Loucy (cell line): ENCODE measurements around the gene P2RY2.

Experiments
- H2AFZ ChIP-seq: fragments of 200-600 bp; sonication (generic); 2 replicates; pipeline ENCODE4 v1.6.0; 2016; ENCODE audit warnings: antibody characterized with exemption, mild to moderate bottlenecking, low read length, moderate library complexity
- H3F3A ChIP-seq: fragments of 200-600 bp; 2 replicates; pipeline ENCODE4 v1.6.0; 2016; ENCODE audit warnings: antibody characterized with exemption, low read depth, mild to moderate bottlenecking
- H3K27me3 ChIP-seq: fragments of 200-600 bp; sonication (generic); 2 replicates; pipeline ENCODE4 v1.6.1; 2014; ENCODE audit warnings: low read length, mild to moderate bottlenecking; ENCODE audit not compliant: insufficient read depth, poor library complexity, severe bottlenecking
- H3K36me3 ChIP-seq: fragments of 200-600 bp; sonication (generic); 2 replicates; pipeline ENCODE4 v1.6.1; 2016; ENCODE audit warnings: low read length; ENCODE audit not compliant: insufficient read depth
- H3K4me1 ChIP-seq: fragments of 200-600 bp; sonication (generic); 2 replicates; pipeline ENCODE4 v1.5.1; 2014; ENCODE audit warnings: low read length, mild to moderate bottlenecking; ENCODE audit not compliant: insufficient read depth, poor library complexity, severe bottlenecking
- H3K4me2 ChIP-seq: fragments of 200-600 bp; sonication (generic); 2 replicates; pipeline ENCODE4 v1.6.0; 2014; ENCODE audit warnings: antibody characterized with exemption, low read length, low read depth, mild to moderate bottlenecking; ENCODE audit not compliant: poor library complexity, severe bottlenecking
- H3K4me3 ChIP-seq: fragments of 200-600 bp; sonication (generic); 2 replicates; pipeline ENCODE4 v1.5.1; 2014; ENCODE audit warnings: low read length, mild to moderate bottlenecking, mixed read lengths; ENCODE audit not compliant: poor library complexity, severe bottlenecking
- H3K79me2 ChIP-seq: fragments of 200-600 bp; sonication (generic); 2 replicates; pipeline ENCODE4 v1.6.1; 2014; ENCODE audit warnings: low read length; ENCODE audit not compliant: insufficient read depth
- H3K9ac ChIP-seq: fragments of 200-600 bp; sonication (generic); 2 replicates; pipeline ENCODE4 v1.6.0; 2014; ENCODE audit warnings: mild to moderate bottlenecking, low read depth, low read length, moderate library complexity; ENCODE audit not compliant: poor library complexity, severe bottlenecking
- H3K9me2 ChIP-seq: fragments of 200-600 bp; sonication (generic); replicated peaks from 2 replicates; pipeline ENCODE4 v1.6.1; 2016; ENCODE audit warnings: low read depth, low read length, mixed read lengths
- H3K9me3 ChIP-seq: fragments of 200-600 bp; sonication (generic); 2 replicates; pipeline ENCODE4 v1.6.1; 2014; ENCODE audit warnings: mild to moderate bottlenecking, antibody characterized with exemption, low read length, low read depth; ENCODE audit not compliant: insufficient read depth
- H4K20me1 ChIP-seq: fragments of 200-600 bp; sonication (generic); 2 replicates; pipeline ENCODE4 v1.6.0; 2014; ENCODE audit warnings: antibody characterized with exemption, low read length, mild to moderate bottlenecking; ENCODE audit not compliant: insufficient read depth, poor library complexity, severe bottlenecking
- CTCF ChIP-seq: fragments of 200-600 bp; sonication (generic); conservative IDR thresholded peaks from 2 replicates; pipeline ENCODE4 v1.5.1; 2014; ENCODE audit warnings: mild to moderate bottlenecking, antibody characterized with exemption, low read length
- EZH2phosphoT487 ChIP-seq: fragments of 200-600 bp; IDR thresholded peaks from 2 replicates; pipeline ENCODE4 v1.6.1; 2018; ENCODE audit warnings: antibody characterized with exemption, mild to moderate bottlenecking, moderate library complexity, borderline replicate concordance

Gene P2RY2

GRCh38 chr11:73192272-73192671 lies 25.8 kb upstream of the P2RY2 start:
- Histone ChIP-seq H3F3A (no peaks in the 10 kb centered on the region), H3K9ac (no peak overlapping the region), H3K79me2 (no peaks in the 10 kb centered on the region), H4K20me1 (no peaks in the 10 kb centered on the region), H3K4me3 (no peak overlapping the region), H2AFZ (no peak overlapping the region), H3K9me3 (no peaks in the 10 kb centered on the region), H3K4me1 (no peaks in the 10 kb centered on the region), H3K9me2 (no peaks in the 10 kb centered on the region), H3K27me3 (no peaks in the 10 kb centered on the region), H3K36me3 (no peaks in the 10 kb centered on the region), H3K4me2 (no peak overlapping the region)
- TF ChIP-seq CTCF: no peak
- no peak for TF ChIP-seq EZH2phosphoT487

GRCh38 chr11:73193251-73194033 lies 24.6 kb upstream of the P2RY2 start:
- H3K36me3 ChIP-seq: no peaks in the 10 kb centered on the region
- H3K79me2 ChIP-seq: no peaks in the 10 kb centered on the region
- no peaks in the 10 kb centered on the region for H3K27me3 ChIP-seq
- H3K4me1 ChIP-seq: no peaks in the 10 kb centered on the region
- H3K9me2 ChIP-seq: no peaks in the 10 kb centered on the region
- H3K9me3 ChIP-seq: no peaks in the 10 kb centered on the region
- H3K9ac ChIP-seq: no peak overlapping the region
- no peak overlapping the region for H2AFZ ChIP-seq
- no peak overlapping the region for H3K4me2 ChIP-seq
- TF ChIP-seq CTCF (no peak), EZH2phosphoT487 (no peak)
- no peak overlapping the region for H3K4me3 ChIP-seq
- H3F3A ChIP-seq: no peaks in the 10 kb centered on the region
- no peaks in the 10 kb centered on the region for H4K20me1 ChIP-seq

GRCh38 chr11:73194034-73194507 lies 24.0 kb upstream of the P2RY2 start:
- H3K4me3 ChIP-seq: no peak overlapping the region
- H3K9me2 ChIP-seq: no peaks in the 10 kb centered on the region
- TF ChIP-seq CTCF (no peak), EZH2phosphoT487 (no peak)
- no peak overlapping the region for H2AFZ ChIP-seq
- H3K27me3 ChIP-seq: no peaks in the 10 kb centered on the region
- no peaks in the 10 kb centered on the region for H4K20me1 ChIP-seq
- no peaks in the 10 kb centered on the region for H3K79me2 ChIP-seq
- H3K4me2 ChIP-seq: no peak overlapping the region
- H3K9ac ChIP-seq: no peak overlapping the region
- no peaks in the 10 kb centered on the region for H3K4me1 ChIP-seq
- no peaks in the 10 kb centered on the region for H3K36me3 ChIP-seq
- H3F3A ChIP-seq: no peaks in the 10 kb centered on the region
- H3K9me3 ChIP-seq: no peaks in the 10 kb centered on the region
